Smooth muscle cell (in vitro differentiated cells): Measurements from ENCODE around the gene WFIKKN1. TPM values are rescaled to one million over a fixed set of nuclear protein-coding genes. Genes with fewer than 3 reads are reported as not detected.

Source experiments
- DNase-seq: peaks from one replicate; lab custom pipeline; 2025; ENCODE audit not compliant: unreplicated experiment; lab: John Stamatoyannopoulos, UW
- H2AFZ ChIP-seq: fragments of 200-600 bp; sonication (generic); 2 replicates; pipeline ENCODE4 v1.6.0; 2016; ENCODE audit warnings: antibody characterized with exemption, low read depth, mild to moderate bottlenecking
- H3F3A ChIP-seq: fragments of 200-600 bp; sonication (generic); 2 replicates; pipeline ENCODE4 v1.6.0; 2017; ENCODE audit warnings: antibody characterized with exemption, low read depth
- H3K27ac ChIP-seq: fragments of 200-600 bp; sonication (generic); 2 replicates; pipeline ENCODE4 v1.5.1; 2016; ENCODE audit warnings: low read depth, mild to moderate bottlenecking
- H3K27me3 ChIP-seq: fragments of 200-600 bp; sonication (generic); 2 replicates; pipeline ENCODE4 v1.6.1; 2016; ENCODE audit warnings: low read depth, mild to moderate bottlenecking
- H3K36me3 ChIP-seq: fragments of 200-600 bp; sonication (generic); 2 replicates; pipeline ENCODE4 v1.5.1; 2016; ENCODE audit warnings: low read depth
- H3K4me1 ChIP-seq: fragments of 200-600 bp; sonication (generic); 2 replicates; pipeline ENCODE4 v1.5.1; 2016; ENCODE audit warnings: low read depth
- H3K4me2 ChIP-seq: fragments of 200-600 bp; sonication (generic); 2 replicates; pipeline ENCODE4 v1.6.0; 2016; ENCODE audit warnings: mild to moderate bottlenecking
- H3K4me3 ChIP-seq: fragments of 200-600 bp; sonication (generic); 2 replicates; pipeline ENCODE4 v1.5.1; 2016; ENCODE audit warnings: mild to moderate bottlenecking
- H3K79me2 ChIP-seq: fragments of 200-600 bp; sonication (generic); 2 replicates; pipeline ENCODE4 v1.6.0; 2016; ENCODE audit warnings: low read depth, mild to moderate bottlenecking
- H3K9ac ChIP-seq: fragments of 200-600 bp; sonication (generic); 2 replicates; pipeline ENCODE4 v1.6.0; 2016; ENCODE audit warnings: low read depth
- H3K9me3 ChIP-seq: fragments of 200-600 bp; sonication (generic); replicated peaks from 2 replicates; pipeline ENCODE4 v1.5.1; 2016; ENCODE audit warnings: low read depth
- H4K20me1 ChIP-seq: fragments of 200-600 bp; sonication (generic); 2 replicates; pipeline ENCODE4 v1.6.0; 2016; ENCODE audit warnings: low read depth
- CTCF ChIP-seq: fragments of 200-600 bp; sonication (generic); IDR thresholded peaks from 2 replicates; pipeline ENCODE4 v1.5.1; 2017; ENCODE audit warnings: borderline replicate concordance, mild to moderate bottlenecking, antibody characterized with exemption; ENCODE audit not compliant: insufficient read depth, poor library complexity, severe bottlenecking
- WGBS: methylation state at CpG from one replicate; pipeline ENCODE4 v1.1.7; 2016; ENCODE audit warnings: low lambda C conversion rate; 5-methylcytosine and 5-hydroxymethylcytosine counted together
- polyA plus RNA-seq: library from polyadenylated mRNA; unstranded; fragments of >200 nt; fragmentation: Nextera tagmentation; extraction: Ambion mirVana; gene quantifications from 2 replicates; pipeline ENCODE4 v1.2.1, GENCODE V29; 2016
- total RNA-seq: library from RNA; depleted of rRNA; stranded (reverse); fragments of >200 nt; gene quantifications from 2 replicates; pipeline ENCODE4 v1.2.3, GENCODE V29; 2014

Gene WFIKKN1
- total and polyA plus RNA-seq, 2 experiments from 2014 or later, result 0.77 TPM; not detected in 1

- no peak overlapping the region for H3K27ac ChIP-seq
- H3F3A ChIP-seq, result no peaks in the 10 kb centered on the region
- H3K79me2 ChIP-seq, result peaks cover 3% of the 10 kb centered on the region
- H3K9me3 ChIP-seq, result no peaks in the 10 kb centered on the region
- WGBS, result 93% methylated on average over 26 of the region's 41 CpGs
- no peak for TF ChIP-seq CTCF
- H2AFZ ChIP-seq, result no peak overlapping the region
- no peaks in the 10 kb centered on the region for H3K27me3 ChIP-seq
- H4K20me1 ChIP-seq, result peaks cover 49% of the 10 kb centered on the region
- no peak overlapping the region for H3K4me2 ChIP-seq
- H3K36me3 ChIP-seq, result no peaks in the 10 kb centered on the region
- no peak overlapping the region for H3K9ac ChIP-seq
- DNase-seq, result no peak
- H3K4me3 ChIP-seq, result no peak overlapping the region
- H3K4me1 ChIP-seq, result peaks cover 6% of the 10 kb centered on the region
Observed at GRCh38 chr16:620700-621525, 9.9 kb upstream of the WFIKKN1 start.

GRCh38 chr16:621526-622105 is 9.2 kb upstream of the WFIKKN1 start:
- Histone ChIP-seq H3K79me2 (no peaks in the 10 kb centered on the region), H3K36me3 (no peaks in the 10 kb centered on the region), H3K9me3 (no peaks in the 10 kb centered on the region), H3K4me3 (no peak overlapping the region), H3K4me1 (peaks cover 6% of the 10 kb centered on the region), H4K20me1 (peaks cover 44% of the 10 kb centered on the region), H3F3A (no peaks in the 10 kb centered on the region), H3K27me3 (no peaks in the 10 kb centered on the region), H3K4me2 (peak overlapping the region; percentile 60), H3K9ac (no peak overlapping the region), H3K27ac (peak overlapping the region; percentile 94), H2AFZ (no peak overlapping the region)
- no peak for TF ChIP-seq CTCF
- 88% methylated on average over 21 of the region's 21 CpGs for WGBS
- no peak for DNase-seq

- no peak for TF ChIP-seq CTCF
- H3K9ac ChIP-seq, result peak overlapping the region; percentile 79
- peaks cover 6% of the 10 kb centered on the region for H3K4me1 ChIP-seq
- H3K27ac ChIP-seq, result peak overlapping the region; percentile 94
- peak overlapping the region; percentile 65 for H3K4me2 ChIP-seq
- no peaks in the 10 kb centered on the region for H3F3A ChIP-seq
- H3K4me3 ChIP-seq, result no peak overlapping the region
- H4K20me1 ChIP-seq, result peaks cover 35% of the 10 kb centered on the region
- no peak overlapping the region for H2AFZ ChIP-seq
- H3K79me2 ChIP-seq, result no peaks in the 10 kb centered on the region
- WGBS, result 89% methylated on average over 13 of the region's 17 CpGs
- no peak for DNase-seq
- no peaks in the 10 kb centered on the region for H3K36me3 ChIP-seq
- H3K9me3 ChIP-seq, result no peaks in the 10 kb centered on the region
- no peaks in the 10 kb centered on the region for H3K27me3 ChIP-seq
Observed at GRCh38 chr16:622920-623280, 7.9 kb upstream of the WFIKKN1 start.
